ENCODE data around the gene CEMIP.

CEMIP gene

DNA sequence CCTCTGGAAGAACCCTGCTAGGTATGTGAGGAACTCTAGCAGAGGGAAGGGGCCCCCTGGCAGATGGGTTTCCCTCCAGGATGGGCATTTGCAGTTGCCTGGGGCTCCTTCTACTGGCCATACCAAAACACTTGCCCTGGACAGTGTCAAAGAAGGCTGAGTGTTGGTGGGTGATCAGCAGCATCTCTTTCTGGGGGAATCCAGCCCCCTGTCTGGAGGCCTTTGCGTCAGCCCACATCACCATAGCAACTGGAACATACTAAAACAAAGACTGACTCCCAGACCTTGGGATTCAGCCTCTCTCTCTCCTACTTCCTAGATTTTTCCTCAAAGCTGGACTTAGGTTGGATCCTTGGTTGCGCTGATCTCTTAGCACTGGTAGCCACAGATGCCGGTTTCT lies 8.1 kb downstream of the CEMIP start:
- no peak overlapping the region for H3K4me3 ChIP-seq (replicated peaks; ENCODE audit: low read depth, low read length)
- H3K27me3 ChIP-seq (replicated peaks; ENCODE audit: control insufficient read depth, insufficient read depth, low read length) = peaks cover 7% of the 10 kb centered on the region
- DNase-seq (ENCODE audit: extremely low read depth, insufficient read length) = no peak
- no peaks in the 10 kb centered on the region for H3K36me3 ChIP-seq (ENCODE audit: control insufficient read depth, insufficient read depth, low read length)
- TF ChIP-seq, protein P1, sequence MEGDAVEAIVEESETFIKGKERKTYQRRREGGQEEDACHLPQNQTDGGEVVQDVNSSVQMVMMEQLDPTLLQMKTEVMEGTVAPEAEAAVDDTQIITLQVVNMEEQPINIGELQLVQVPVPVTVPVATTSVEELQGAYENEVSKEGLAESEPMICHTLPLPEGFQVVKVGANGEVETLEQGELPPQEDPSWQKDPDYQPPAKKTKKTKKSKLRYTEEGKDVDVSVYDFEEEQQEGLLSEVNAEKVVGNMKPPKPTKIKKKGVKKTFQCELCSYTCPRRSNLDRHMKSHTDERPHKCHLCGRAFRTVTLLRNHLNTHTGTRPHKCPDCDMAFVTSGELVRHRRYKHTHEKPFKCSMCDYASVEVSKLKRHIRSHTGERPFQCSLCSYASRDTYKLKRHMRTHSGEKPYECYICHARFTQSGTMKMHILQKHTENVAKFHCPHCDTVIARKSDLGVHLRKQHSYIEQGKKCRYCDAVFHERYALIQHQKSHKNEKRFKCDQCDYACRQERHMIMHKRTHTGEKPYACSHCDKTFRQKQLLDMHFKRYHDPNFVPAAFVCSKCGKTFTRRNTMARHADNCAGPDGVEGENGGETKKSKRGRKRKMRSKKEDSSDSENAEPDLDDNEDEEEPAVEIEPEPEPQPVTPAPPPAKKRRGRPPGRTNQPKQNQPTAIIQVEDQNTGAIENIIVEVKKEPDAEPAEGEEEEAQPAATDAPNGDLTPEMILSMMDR (IDR thresholded peaks at IDR 0.05; ENCODE audit: insufficient read depth, low read length, poor library complexity, severe bottlenecking) = no peak

DNA sequence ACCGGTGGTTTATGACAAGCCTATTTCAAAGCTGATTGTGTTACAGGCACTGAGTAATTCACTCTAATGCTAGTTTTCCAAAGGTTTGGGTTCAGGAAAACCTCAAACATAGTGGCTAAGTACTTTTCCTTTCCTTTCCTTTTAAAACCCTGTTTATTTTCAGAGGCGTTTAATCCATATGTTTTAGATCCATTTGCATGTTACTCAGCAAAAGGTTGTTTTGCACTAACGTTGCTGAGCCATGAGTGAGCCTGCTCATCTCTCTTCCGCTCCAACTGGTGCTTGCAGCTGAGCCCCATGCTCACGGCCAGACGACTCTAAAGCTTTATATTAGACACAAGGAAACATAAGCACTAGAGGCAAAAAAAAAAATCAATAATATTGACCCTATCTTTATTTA lies 9.4 kb downstream of the CEMIP start:
- TF ChIP-seq, protein P1 (IDR thresholded peaks at IDR 0.05; ENCODE audit: insufficient read depth, low read length, poor library complexity, severe bottlenecking) = no peak
- no peak for DNase-seq (ENCODE audit: extremely low read depth, insufficient read length)
- H3K27me3 ChIP-seq (replicated peaks; ENCODE audit: control insufficient read depth, insufficient read depth, low read length) = peaks cover 9% of the 10 kb centered on the region
- H3K4me3 ChIP-seq (replicated peaks; ENCODE audit: low read depth, low read length) = no peak overlapping the region
- H3K36me3 ChIP-seq (ENCODE audit: control insufficient read depth, insufficient read depth, low read length) = no peaks in the 10 kb centered on the region

DNA sequence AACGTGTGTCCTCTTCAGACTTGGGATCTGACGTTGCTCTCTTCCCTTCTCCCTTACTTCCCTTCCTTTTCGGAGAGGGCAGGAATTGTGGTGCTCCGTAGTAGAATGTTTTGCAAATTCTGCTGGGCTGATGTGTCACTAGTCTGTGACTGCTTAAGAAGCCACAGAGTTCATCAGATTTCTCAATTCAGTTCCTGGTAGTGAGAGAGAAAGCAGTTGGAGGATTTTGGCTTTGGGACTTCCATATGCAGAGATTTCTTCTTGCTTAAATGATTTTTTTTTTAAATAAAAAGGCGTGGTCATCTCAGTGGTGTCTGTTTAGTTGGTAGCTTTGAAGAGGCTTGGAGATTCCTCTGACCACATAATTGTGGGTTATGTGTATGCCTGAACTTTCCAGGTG lies 10.1 kb downstream of the CEMIP start:
- H3K27me3 ChIP-seq (replicated peaks; ENCODE audit: control insufficient read depth, insufficient read depth, low read length) = peaks cover 9% of the 10 kb centered on the region
- TF ChIP-seq, protein P1 (IDR thresholded peaks at IDR 0.05; ENCODE audit: insufficient read depth, low read length, poor library complexity, severe bottlenecking) = no peak
- no peaks in the 10 kb centered on the region for H3K36me3 ChIP-seq (ENCODE audit: control insufficient read depth, insufficient read depth, low read length)
- no peak overlapping the region for H3K4me3 ChIP-seq (replicated peaks; ENCODE audit: low read depth, low read length)
- no peak for DNase-seq (ENCODE audit: extremely low read depth, insufficient read length)

DNA sequence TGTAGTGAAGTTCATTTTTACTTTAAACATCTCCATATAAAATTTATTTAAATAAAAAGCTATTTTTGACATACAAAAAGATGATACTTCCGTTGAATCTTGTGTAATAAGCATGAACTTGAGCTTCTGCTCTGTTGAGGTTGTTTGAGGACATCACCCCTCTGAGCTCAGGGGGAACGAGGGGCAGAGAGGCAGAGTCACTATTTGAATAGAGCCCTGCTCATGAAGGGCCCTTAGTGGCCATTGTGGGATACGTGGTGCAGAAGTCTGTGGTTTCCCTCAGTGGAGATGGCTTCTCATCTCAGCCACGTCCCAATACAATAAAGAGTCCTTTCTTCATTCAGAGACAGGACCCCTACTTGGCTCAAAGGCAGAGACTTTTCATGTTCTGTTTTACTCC lies 10.6 kb downstream of the CEMIP start:
- H3K36me3 ChIP-seq (ENCODE audit: control insufficient read depth, insufficient read depth, low read length) = no peaks in the 10 kb centered on the region
- TF ChIP-seq, protein P1 (IDR thresholded peaks at IDR 0.05; ENCODE audit: insufficient read depth, low read length, poor library complexity, severe bottlenecking) = no peak
- H3K27me3 ChIP-seq (replicated peaks; ENCODE audit: control insufficient read depth, insufficient read depth, low read length) = peaks cover 9% of the 10 kb centered on the region
- H3K4me3 ChIP-seq (replicated peaks; ENCODE audit: low read depth, low read length) = no peak overlapping the region
- DNase-seq (ENCODE audit: extremely low read depth, insufficient read length) = no peak

DNA sequence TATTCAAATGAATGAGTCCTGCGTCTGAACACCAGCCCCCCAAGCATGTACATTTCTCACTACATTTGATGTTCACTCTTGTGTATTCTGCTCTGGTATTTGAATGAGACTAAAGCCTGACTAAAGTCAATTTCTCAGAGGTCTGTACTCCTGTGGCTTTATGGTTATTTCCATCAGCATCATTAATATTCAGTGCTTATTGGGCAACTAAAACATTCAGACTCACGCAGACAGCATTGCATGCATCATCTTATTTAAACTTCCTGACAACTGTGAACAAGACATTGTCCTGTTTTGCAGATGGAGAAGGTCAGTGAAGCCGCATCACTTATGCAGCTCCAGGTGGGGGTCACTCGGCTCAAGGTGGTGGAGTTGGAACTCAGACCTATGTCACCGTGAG lies 11.1 kb downstream of the CEMIP start:
- DNase-seq (ENCODE audit: extremely low read depth, insufficient read length) = no peak
- no peak overlapping the region for H3K4me3 ChIP-seq (replicated peaks; ENCODE audit: low read depth, low read length)
- no peaks in the 10 kb centered on the region for H3K36me3 ChIP-seq (ENCODE audit: control insufficient read depth, insufficient read depth, low read length)
- H3K27me3 ChIP-seq (replicated peaks; ENCODE audit: control insufficient read depth, insufficient read depth, low read length) = peaks cover 9% of the 10 kb centered on the region
- TF ChIP-seq, protein P1 (IDR thresholded peaks at IDR 0.05; ENCODE audit: insufficient read depth, low read length, poor library complexity, severe bottlenecking) = no peak

DNA sequence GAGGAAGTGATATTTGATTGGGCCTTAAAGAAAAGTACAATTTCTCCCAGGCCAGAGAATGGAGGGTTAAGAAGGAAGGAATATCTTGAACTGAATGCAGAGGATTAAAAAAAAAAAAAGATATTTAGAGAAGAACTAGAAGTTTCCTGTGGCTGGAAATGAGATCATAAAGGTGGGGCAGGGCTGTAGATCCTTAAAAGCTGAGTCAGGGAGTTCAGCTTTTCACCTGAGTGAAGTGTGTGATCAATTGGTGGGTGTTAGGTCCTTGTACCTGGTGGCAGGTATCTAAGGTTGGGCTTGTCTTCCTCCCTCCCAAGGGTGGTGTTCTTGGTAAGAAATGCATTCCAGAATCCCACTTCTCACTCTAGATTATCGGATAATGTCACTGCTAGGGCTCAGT lies 11.8 kb downstream of the CEMIP start:
- no peak overlapping the region for H3K4me3 ChIP-seq (replicated peaks; ENCODE audit: low read depth, low read length)
- no peak for DNase-seq (ENCODE audit: extremely low read depth, insufficient read length)
- H3K27me3 ChIP-seq (replicated peaks; ENCODE audit: control insufficient read depth, insufficient read depth, low read length) = peaks cover 7% of the 10 kb centered on the region
- no peaks in the 10 kb centered on the region for H3K36me3 ChIP-seq (ENCODE audit: control insufficient read depth, insufficient read depth, low read length)
- TF ChIP-seq, protein P1 (IDR thresholded peaks at IDR 0.05; ENCODE audit: insufficient read depth, low read length, poor library complexity, severe bottlenecking) = no peak

All from GM06990 (cell line).